B cell (primary cell): ENCODE data around the gene AP5B1. TPM values are rescaled to one million over a fixed set of nuclear protein-coding genes. Genes with fewer than 3 reads are reported as not detected.

Experiments
- ATAC-seq: fragments of 200-7000 bp; cut with Tn5 transposase; one replicate; pipeline ENCODE4 v1.10.0; 2021; ENCODE audit warnings: low read depth, mild to moderate bottlenecking, moderate number of reproducible peaks, moderate library complexity
- CTCF ChIA-PET: fragments of 350-600 bp; sonication (Branson Sonifier 250); formaldehyde crosslinking; loops from one replicate; lab custom pipeline; 2021; ENCODE audit warnings: antibody characterized with exemption, inconsistent platforms; lab: Charles Lee
- POLR2A ChIA-PET: fragments of 350-600 bp; sonication (Branson Sonifier 250); formaldehyde crosslinking; loops from one replicate; lab custom pipeline; 2021; ENCODE audit warnings: antibody characterized with exemption; lab: Charles Lee
- DNase-seq: peaks from one replicate; pipeline ENCODE4 v3.0.0; 2013
- H2AFZ ChIP-seq: 2 replicates; pipeline ENCODE4 v1.6.1; 2012; ENCODE audit warnings: mild to moderate bottlenecking, low read depth, low read length; ENCODE audit not compliant: insufficient read depth, poor library complexity, severe bottlenecking
- H3K27ac ChIP-seq, 2 donors: 1 replicate in 1 of 2; 2 replicates in 1 of 2; pipeline ENCODE4 v1.5.1; 2012 to 2013; ENCODE audit warnings: low read length in 2 of 2, mild to moderate bottlenecking in 2 of 2, moderate library complexity in 1 of 2
- H3K27me3 ChIP-seq, 4 experiments: fragments of 200-600 bp in 1 of 4; sonication (generic) in 1 of 4; replicated peaks in 1 of 4; 1 replicate in 2 of 4; 2 replicates in 2 of 4; pipeline versions ENCODE4 v1.6.1 to v1.7.0; 2013 to 2016; ENCODE audit warnings: low read length in 3 of 4, mild to moderate bottlenecking in 2 of 4, mixed read lengths in 1 of 4, moderate library complexity in 1 of 4; ENCODE audit not compliant: insufficient read depth in 4 of 4, control insufficient read depth in 3 of 4; ENCODE audit errors: control extremely low read depth in 1 of 4
- H3K36me3 ChIP-seq, 2 experiments: replicated peaks in 1 of 2; 1 replicate in 1 of 2; 2 replicates in 1 of 2; pipeline versions ENCODE4 v1.6.1 to v1.7.1; 2013; ENCODE audit warnings: low read length in 1 of 2; ENCODE audit not compliant: insufficient read depth in 2 of 2, control insufficient read depth in 1 of 2; ENCODE audit errors: control extremely low read depth in 1 of 2, extremely low read depth in 1 of 2
- H3K4me1 ChIP-seq, 2 donors: fragments of 200-600 bp in 1 of 2; sonication (generic) in 1 of 2; 1 replicate in 1 of 2; 2 replicates in 1 of 2; pipeline versions ENCODE4 v1.5.1 to v1.6.1; 2013 to 2017; ENCODE audit warnings: low read length in 2 of 2; ENCODE audit not compliant: control insufficient read depth in 2 of 2, insufficient read depth in 2 of 2
- H3K4me2 ChIP-seq: replicated peaks from 2 replicates; pipeline ENCODE3; 2012; ENCODE audit warnings: mild to moderate bottlenecking, low read depth, low read length; ENCODE audit not compliant: poor library complexity, severe bottlenecking
- H3K4me3 ChIP-seq, 5 experiments: fragments of 200-600 bp in 1 of 5; sonication (generic) in 1 of 5; 1 replicate in 3 of 5; 2 replicates in 2 of 5; pipeline versions ENCODE4 v1.5.1 to v1.7.0; 2011 to 2016; ENCODE audit warnings: low read length in 4 of 5, mild to moderate bottlenecking in 4 of 5, low read depth in 2 of 5, control low read depth in 1 of 5, moderate library complexity in 1 of 5; ENCODE audit not compliant: insufficient read depth in 1 of 5; ENCODE audit errors: control extremely low read depth in 1 of 5, extremely low read depth in 1 of 5
- H3K79me2 ChIP-seq: fragments of 200-600 bp; sonication (generic); one replicate; pipeline ENCODE4 v1.6.0; 2016; ENCODE audit warnings: low read length; ENCODE audit not compliant: control insufficient read depth, insufficient read depth
- H3K9ac ChIP-seq: fragments of 200-600 bp; sonication (generic); 2 replicates; pipeline ENCODE4 v1.6.1; 2017; ENCODE audit warnings: mild to moderate bottlenecking, low read length, moderate library complexity
- H3K9me3 ChIP-seq, 3 donors: one replicate each; pipeline versions ENCODE4 v1.6.1 to v1.7.1; 2013; ENCODE audit warnings: low read length in 2 of 3; ENCODE audit not compliant: control insufficient read depth in 2 of 3, insufficient read depth in 1 of 3; ENCODE audit errors: control extremely low read depth in 1 of 3
- H4K20me1 ChIP-seq: 2 replicates; pipeline ENCODE4 v1.6.0; 2012; ENCODE audit warnings: mild to moderate bottlenecking, low read length; ENCODE audit not compliant: insufficient read depth, control insufficient read depth, poor library complexity, severe bottlenecking
- H3K27ac Mint-ChIP-seq: one replicate; pipeline ENCODE4 v1.8.0; 2021; ENCODE audit warnings: mixed read lengths
- H3K27me3 Mint-ChIP-seq: one replicate; pipeline ENCODE4 v1.8.0; 2021; ENCODE audit warnings: mixed read lengths
- H3K4me1 Mint-ChIP-seq: one replicate; pipeline ENCODE4 v1.8.0; 2021; ENCODE audit warnings: mixed read lengths
- H3K4me3 Mint-ChIP-seq: one replicate; pipeline ENCODE4 v1.8.0; 2021; ENCODE audit warnings: mixed read lengths
- H3K9me3 Mint-ChIP-seq: one replicate; pipeline ENCODE4 v1.8.0; 2022; ENCODE audit warnings: mixed read lengths; ENCODE audit not compliant: insufficient read depth
- EZH2 ChIP-seq: IDR thresholded peaks from 2 replicates; pipeline ENCODE4 v1.6.1; 2012; ENCODE audit warnings: borderline replicate concordance, low read depth, mild to moderate bottlenecking, moderate library complexity, low read length; ENCODE audit not compliant: insufficient read depth, poor library complexity, severe bottlenecking
- WGBS: methylation state at CpG from one replicate; pipeline ENCODE4 v1.1.5; 2013; ENCODE audit warnings: missing lambda C conversion rate; ENCODE audit not compliant: insufficient coverage; 5-methylcytosine and 5-hydroxymethylcytosine counted together
- intact Hi-C: fragments of 100-400 bp; cut with micrococcal nuclease; formaldehyde crosslinking; loops from one replicate; pipeline ENCODE4 v1.10.0; 2022
- polyA plus RNA-seq: library from polyadenylated mRNA; depleted of rRNA; stranded (reverse); fragments of >200 nt; gene quantifications from 2 replicates; pipeline ENCODE4 v1.2.3, GENCODE V29; 2012
- total RNA-seq, 2 donors: library from RNA; stranded (reverse); fragments of 120-200 nt in 1 of 2; gene quantifications; 1 replicate in 1 of 2; 2 replicates in 1 of 2; pipeline versions ENCODE4 v1.2.3 to v1.2.4, GENCODE V29; 2013 to 2022
- TF ChIP-seq, protein P1 (sequence below): fragments of 200-600 bp; IDR thresholded peaks from one replicate; pipeline ENCODE4 v1.8.0; 2022; ENCODE audit warnings: antibody characterized with exemption, mild to moderate bottlenecking

AP5B1 gene
- total and polyA plus RNA-seq, 2 donors (not counting 1 experiment from before 2014, with no cell fraction given) = 9.6 to 25.2 TPM

DNA sequence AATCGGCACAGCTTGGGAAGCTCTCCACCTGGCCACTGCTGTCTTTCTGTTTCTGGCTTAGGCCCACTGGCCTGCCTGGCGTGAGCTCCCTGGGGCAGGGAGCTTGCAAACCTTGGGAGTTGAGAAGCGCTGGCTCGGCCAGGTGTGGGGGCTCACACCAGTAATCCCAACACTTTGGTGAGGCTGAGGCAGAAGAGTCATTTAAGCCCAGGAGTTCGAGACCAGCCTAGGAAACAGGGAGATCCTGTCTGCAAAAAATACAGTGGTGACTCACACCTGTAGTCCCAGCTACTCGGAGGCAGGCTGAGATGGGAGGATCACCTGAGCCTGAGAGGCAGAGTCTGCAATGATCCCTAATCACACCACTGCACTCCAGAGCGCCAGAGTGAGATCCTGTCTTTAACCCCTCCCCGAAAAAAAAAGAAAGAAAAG lies 4.0 kb downstream of the AP5B1 start:
- Histone ChIP-seq H3K27me3 (no peaks in the 10 kb centered on the region), H3K27ac (no peak overlapping the region), H3K79me2 (peaks cover 26% of the 10 kb centered on the region), H3K36me3 (peaks cover 0 to 20% of the 10 kb centered on the region in 2 experiments), H3K4me2 (no peak overlapping the region), H4K20me1 (peaks cover 41% of the 10 kb centered on the region), H3K9ac (no peak overlapping the region), H2AFZ (no peak overlapping the region), H3K4me1 (peaks cover 12 to 16% of the 10 kb centered on the region in 2 donors), H3K4me3 (no peak overlapping the region), H3K9me3 (no peaks in the 10 kb centered on the region)
- ChIA-PET POLR2A (interaction anchor here (0.5 to 0.9 kb wide), 2 partner anchors 37 to 64 kb away, joined by 4 read pairs; no protein-coding TSS in a partner anchor), CTCF (interaction anchor here (0.7 to 6.2 kb wide), 9 partner anchors 9 to 574 kb away, joined by 3 to 90 read pairs (median 3); partner anchors contain the start of gene KAT5)
- no peak for ATAC-seq
- TF ChIP-seq, protein P1, sequence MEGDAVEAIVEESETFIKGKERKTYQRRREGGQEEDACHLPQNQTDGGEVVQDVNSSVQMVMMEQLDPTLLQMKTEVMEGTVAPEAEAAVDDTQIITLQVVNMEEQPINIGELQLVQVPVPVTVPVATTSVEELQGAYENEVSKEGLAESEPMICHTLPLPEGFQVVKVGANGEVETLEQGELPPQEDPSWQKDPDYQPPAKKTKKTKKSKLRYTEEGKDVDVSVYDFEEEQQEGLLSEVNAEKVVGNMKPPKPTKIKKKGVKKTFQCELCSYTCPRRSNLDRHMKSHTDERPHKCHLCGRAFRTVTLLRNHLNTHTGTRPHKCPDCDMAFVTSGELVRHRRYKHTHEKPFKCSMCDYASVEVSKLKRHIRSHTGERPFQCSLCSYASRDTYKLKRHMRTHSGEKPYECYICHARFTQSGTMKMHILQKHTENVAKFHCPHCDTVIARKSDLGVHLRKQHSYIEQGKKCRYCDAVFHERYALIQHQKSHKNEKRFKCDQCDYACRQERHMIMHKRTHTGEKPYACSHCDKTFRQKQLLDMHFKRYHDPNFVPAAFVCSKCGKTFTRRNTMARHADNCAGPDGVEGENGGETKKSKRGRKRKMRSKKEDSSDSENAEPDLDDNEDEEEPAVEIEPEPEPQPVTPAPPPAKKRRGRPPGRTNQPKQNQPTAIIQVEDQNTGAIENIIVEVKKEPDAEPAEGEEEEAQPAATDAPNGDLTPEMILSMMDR = no peak
- TF ChIP-seq EZH2 = no peak
- intact Hi-C loops = no loop called here
- H3K27me3 Mint-ChIP-seq = no peaks in the 10 kb centered on the region
- H3K4me1 Mint-ChIP-seq = peaks cover 13% of the 10 kb centered on the region
- H3K27ac Mint-ChIP-seq = no peak overlapping the region
- no peak overlapping the region for H3K4me3 Mint-ChIP-seq
- H3K9me3 Mint-ChIP-seq = no peaks in the 10 kb centered on the region
- WGBS = 93% methylated on average over 6 of the region's 8 CpGs
- no peak for DNase-seq

DNA sequence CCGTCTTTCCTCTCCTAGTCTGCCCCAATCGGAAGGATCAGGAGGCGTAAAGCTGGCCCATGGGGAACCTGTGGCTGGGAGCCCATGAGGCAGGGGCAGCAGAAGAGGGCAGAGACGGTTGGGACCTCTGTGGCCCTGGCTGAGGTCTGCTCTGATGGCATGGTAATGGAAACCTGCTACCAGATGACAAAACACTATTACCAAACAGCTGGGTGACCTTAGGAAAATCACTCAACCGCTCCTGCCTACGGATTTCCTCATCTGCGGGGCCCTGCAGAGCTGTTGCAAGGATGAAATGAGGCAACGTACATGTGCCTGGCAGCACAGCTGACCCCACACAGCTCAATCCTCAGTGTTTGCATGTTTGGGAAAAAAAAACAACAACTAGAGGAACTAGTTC lies 4.6 kb downstream of the AP5B1 start:
- DNase-seq = no peak
- CTCF ChIA-PET = interaction anchor here (0.9 to 6.2 kb wide), 8 partner anchors 8 to 113 kb away, joined by 3 to 90 read pairs (median 4); partner anchors contain the start of gene KAT5

More for the DNA sequence above, 4.6 kb downstream of the AP5B1 start:
- Histone ChIP-seq H3K27me3 (no peaks in the 10 kb centered on the region), H4K20me1 (peaks cover 41% of the 10 kb centered on the region), H2AFZ (no peak overlapping the region), H3K36me3 (peaks cover 0 to 20% of the 10 kb centered on the region in 2 experiments), H3K9ac (no peak overlapping the region), H3K27ac (no peak overlapping the region), H3K79me2 (peaks cover 26% of the 10 kb centered on the region), H3K4me2 (no peak overlapping the region), H3K4me3 (no peak overlapping the region), H3K9me3 (no peaks in the 10 kb centered on the region), H3K4me1 (peaks cover 8 to 12% of the 10 kb centered on the region in 2 donors)
- no peak for ATAC-seq
- Mint-ChIP-seq H3K27me3 (no peaks in the 10 kb centered on the region), H3K4me3 (no peak overlapping the region), H3K27ac (no peak overlapping the region), H3K9me3 (no peaks in the 10 kb centered on the region), H3K4me1 (peaks cover 13% of the 10 kb centered on the region)
- intact Hi-C loops = no loop called here
- 73% methylated on average over 4 of the region's 8 CpGs for WGBS
- TF ChIP-seq EZH2 = no peak
- TF ChIP-seq, protein P1 = no peak
- POLR2A ChIA-PET = interaction anchor here (0.9 kb wide), 1 partner anchor 64 kb away, joined by 4 read pairs; no protein-coding TSS in a partner anchor
